Natural killer cell treated with Interleukin-12 subunit alpha and Interleukin-12 subunit beta and Interleukin-15 and Interleukin-18, amount 100 ng/mL, for 72 hours (primary cell): ENCODE results near the gene PTPRT. TPM values are rescaled to one million over a fixed set of nuclear protein-coding genes. Genes with fewer than 3 reads are reported as not detected.
A peak's percentile ranks its signal among the peaks of the same experiment; 100 is the strongest.

ENCODE experiments used
- ATAC-seq, 2 donors: fragments of 150-1000 bp; cut with Tn5 transposase in 1 of 2; sonication (Bioruptor Pico), chemical (Tn5 transposase) in 1 of 2; 2 replicates each; pipeline ENCODE4 v1.10.0; 2021
- DNase-seq: peaks from one replicate; pipeline ENCODE4 v3.0.0; 2022; ENCODE audit warnings: low spot score
- H3K27ac Mint-ChIP-seq, 2 donors: 1 replicate in 1 of 2; 2 replicates in 1 of 2; pipeline ENCODE4 v1.8.0; 2022; ENCODE audit warnings: mixed read lengths in 2 of 2, mild to moderate bottlenecking in 1 of 2, moderate library complexity in 1 of 2
- H3K27me3 Mint-ChIP-seq, 2 donors: 1 replicate in 1 of 2; 2 replicates in 1 of 2; pipeline ENCODE4 v1.8.0; 2022; ENCODE audit warnings: mixed read lengths in 2 of 2
- H3K36me3 Mint-ChIP-seq: one replicate; pipeline ENCODE4 v1.8.0; 2022; ENCODE audit warnings: mixed read lengths
- H3K4me1 Mint-ChIP-seq, 2 donors: 1 replicate in 1 of 2; 2 replicates in 1 of 2; pipeline ENCODE4 v1.8.0; 2022; ENCODE audit warnings: low read depth in 2 of 2, mixed read lengths in 2 of 2, mild to moderate bottlenecking in 1 of 2
- H3K4me3 Mint-ChIP-seq: one replicate; pipeline ENCODE4 v1.8.0; 2022; ENCODE audit warnings: mixed read lengths
- H3K9me3 Mint-ChIP-seq: 2 replicates; pipeline ENCODE4 v1.8.0; 2022; ENCODE audit warnings: mixed read lengths
- total RNA-seq, 2 donors: library from RNA; stranded (reverse); gene quantifications; one replicate each; pipeline ENCODE4 v1.2.3, GENCODE V29; 2022

PTPRT gene
- total RNA-seq, 2 donors from 2014 or later = not detected

DNA sequence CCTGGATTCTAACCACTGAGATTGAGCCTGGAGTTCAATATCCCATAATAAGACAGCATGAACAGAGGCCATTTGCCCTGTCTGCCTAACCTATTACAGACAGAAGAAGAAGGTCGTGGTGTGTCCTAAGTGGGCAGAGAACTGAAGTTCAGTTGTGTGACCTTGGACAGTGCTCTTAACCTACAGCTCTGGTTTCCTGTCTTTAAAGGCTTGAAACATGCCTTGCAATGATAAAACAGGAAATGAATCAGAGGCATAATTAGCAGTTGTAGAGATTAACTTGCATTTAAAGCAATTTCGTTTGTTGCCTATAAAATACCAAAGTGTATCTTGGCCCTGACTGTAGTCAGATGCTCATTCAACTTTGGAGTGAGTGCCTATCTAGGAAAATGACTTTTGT lies 1064.3 kb downstream of the PTPRT start:
- Mint-ChIP-seq H3K9me3 (peaks cover 3% of the 10 kb centered on the region), H3K36me3 (no peaks in the 10 kb centered on the region), H3K4me3 (no peak overlapping the region), H3K4me1 (no peaks in the 10 kb centered on the region), H3K27me3 (no peaks in the 10 kb centered on the region), H3K27ac (no peak overlapping the region)
- ATAC-seq = no peak
- no peak for DNase-seq

DNA sequence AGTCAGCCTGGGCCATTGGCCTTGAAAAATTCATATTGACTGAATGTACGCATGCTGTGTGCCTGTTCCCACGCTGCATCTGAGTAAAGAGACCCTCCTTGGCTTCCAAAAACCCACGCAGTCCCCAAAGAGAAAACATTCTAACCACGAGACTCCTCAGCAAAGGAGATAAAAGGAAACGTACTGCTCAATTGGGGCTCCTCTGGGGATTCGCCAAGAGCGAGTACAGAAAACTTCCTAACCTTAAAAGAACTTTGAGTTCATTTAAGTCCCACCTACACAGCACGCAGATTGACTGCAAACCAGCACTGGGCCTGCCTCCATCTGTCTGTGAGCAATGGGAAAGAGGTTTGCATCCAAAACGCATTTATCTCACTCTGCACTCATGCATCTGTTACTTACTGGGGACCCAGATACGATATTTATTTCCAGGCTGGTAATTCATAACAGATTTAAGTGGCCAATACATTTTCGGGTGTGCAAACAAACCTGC lies 1065.7 kb downstream of the PTPRT start:
- no peaks in the 10 kb centered on the region for H3K36me3 Mint-ChIP-seq

GRCh38 chr20:42118409-42119125 lies 1071.1 kb downstream of the PTPRT start:
- Mint-ChIP-seq H3K4me3 (no peak overlapping the region), H3K9me3 (peaks cover 8% of the 10 kb centered on the region), H3K27me3 (no peaks in the 10 kb centered on the region), H3K27ac (no peak overlapping the region), H3K4me1 (no peaks in the 10 kb centered on the region), H3K36me3 (no peaks in the 10 kb centered on the region)
- no peak for ATAC-seq
- DNase-seq = no peak

More for the DNA sequence above, 1065.7 kb downstream of the PTPRT start:
- no peak overlapping the region for H3K4me3 Mint-ChIP-seq
- H3K4me1 Mint-ChIP-seq = no peaks in the 10 kb centered on the region
- DNase-seq = no peak
- H3K27ac Mint-ChIP-seq = no peak overlapping the region
- H3K9me3 Mint-ChIP-seq = peaks cover 3% of the 10 kb centered on the region
- ATAC-seq = no peak
- no peaks in the 10 kb centered on the region for H3K27me3 Mint-ChIP-seq

DNA sequence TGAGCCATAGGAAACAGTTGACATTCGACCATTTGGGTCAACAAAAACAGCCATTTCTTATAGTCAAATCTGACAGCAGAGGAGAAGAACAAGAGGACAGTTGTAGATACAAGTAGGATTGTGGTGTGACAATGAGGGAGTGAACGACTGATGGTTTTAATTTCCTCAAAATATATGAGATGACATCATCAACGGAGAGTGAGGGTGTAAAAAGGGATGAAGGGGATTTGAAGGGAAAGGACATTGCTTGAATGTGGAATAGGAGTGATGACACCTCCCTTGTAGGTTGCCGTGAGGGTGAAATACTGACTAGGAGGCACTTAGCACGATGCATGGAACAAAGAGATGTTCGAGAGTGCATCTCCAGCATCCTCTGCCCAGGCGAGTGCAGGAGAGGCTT lies 1071.7 kb downstream of the PTPRT start:
- H3K4me1 Mint-ChIP-seq = no peaks in the 10 kb centered on the region
- peaks cover 8% of the 10 kb centered on the region for H3K9me3 Mint-ChIP-seq
- no peaks in the 10 kb centered on the region for H3K27me3 Mint-ChIP-seq
- no peak overlapping the region for H3K4me3 Mint-ChIP-seq
- no peaks in the 10 kb centered on the region for H3K36me3 Mint-ChIP-seq
- no peak for ATAC-seq
- no peak for DNase-seq
- H3K27ac Mint-ChIP-seq = no peak overlapping the region

- peaks cover 8% of the 10 kb centered on the region for H3K9me3 Mint-ChIP-seq
- H3K27me3 Mint-ChIP-seq = no peaks in the 10 kb centered on the region
- no peak for DNase-seq
- no peak overlapping the region for H3K27ac Mint-ChIP-seq
- H3K4me1 Mint-ChIP-seq = no peaks in the 10 kb centered on the region
- no peak overlapping the region for H3K4me3 Mint-ChIP-seq
- ATAC-seq = peak in 1 of 2 donors; percentile 6
- H3K36me3 Mint-ChIP-seq = no peaks in the 10 kb centered on the region
These were observed 1076.5 kb downstream of the PTPRT start for GRCh38 chr20:42113236-42113635.

GRCh38 chr20:42112161-42112560 lies 1077.5 kb downstream of the PTPRT start:
- no peak for DNase-seq
- peak in 1 of 2 donors; percentile 40 for ATAC-seq
- H3K4me3 Mint-ChIP-seq = no peak overlapping the region
- no peaks in the 10 kb centered on the region for H3K4me1 Mint-ChIP-seq
- no peaks in the 10 kb centered on the region for H3K27me3 Mint-ChIP-seq
- no peak overlapping the region for H3K27ac Mint-ChIP-seq
- H3K9me3 Mint-ChIP-seq = peaks cover 4% of the 10 kb centered on the region
- no peaks in the 10 kb centered on the region for H3K36me3 Mint-ChIP-seq

DNA sequence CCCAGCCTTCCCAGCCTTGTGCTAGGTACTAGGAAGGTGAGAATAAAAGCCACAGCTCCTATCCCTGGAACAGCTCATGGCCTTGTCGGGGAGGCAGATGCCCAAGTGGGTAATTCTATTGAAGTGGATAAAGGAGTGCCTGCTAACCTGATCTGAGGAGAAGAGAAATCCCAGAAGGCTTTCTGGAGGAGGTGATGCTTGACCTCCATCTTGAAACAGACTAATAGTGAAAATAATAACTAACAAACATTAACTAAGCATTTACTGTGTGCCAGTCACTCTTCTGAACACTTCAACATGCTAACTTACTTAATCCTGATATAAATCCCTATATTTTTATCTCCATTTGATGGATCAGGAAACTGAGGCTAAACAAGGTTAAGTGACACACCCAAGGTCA lies 1078.4 kb downstream of the PTPRT start:
- no peaks in the 10 kb centered on the region for H3K36me3 Mint-ChIP-seq
- no peaks in the 10 kb centered on the region for H3K27me3 Mint-ChIP-seq
- H3K27ac Mint-ChIP-seq = no peak overlapping the region
- peaks cover 4% of the 10 kb centered on the region for H3K9me3 Mint-ChIP-seq
- no peaks in the 10 kb centered on the region for H3K4me1 Mint-ChIP-seq
- ATAC-seq (no peak), DNase-seq (no peak)
- H3K4me3 Mint-ChIP-seq = no peak overlapping the region

DNA sequence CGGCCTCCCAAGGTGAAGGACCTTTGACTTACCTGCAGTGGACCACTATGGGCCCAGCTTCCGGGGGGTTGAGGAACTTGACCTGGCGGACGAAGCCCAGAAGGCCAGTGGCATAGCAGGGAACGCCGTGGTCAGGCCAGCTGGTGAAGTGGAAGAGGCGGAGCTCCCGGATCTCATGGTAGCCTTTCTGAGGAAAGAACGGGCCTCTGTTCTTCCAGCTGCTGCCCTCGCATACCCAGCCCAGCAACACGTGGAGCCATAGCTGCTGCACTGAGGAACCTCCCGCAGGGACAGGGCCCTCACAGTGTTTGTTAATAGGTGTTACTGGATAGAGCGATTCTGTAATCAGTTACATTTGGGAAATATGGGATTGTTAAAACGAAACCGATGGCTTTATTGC lies 1079.4 kb downstream of the PTPRT start:
- no peaks in the 10 kb centered on the region for H3K27me3 Mint-ChIP-seq
- no peak for ATAC-seq
- H3K36me3 Mint-ChIP-seq = no peaks in the 10 kb centered on the region
- no peaks in the 10 kb centered on the region for H3K4me1 Mint-ChIP-seq
- no peak overlapping the region for H3K4me3 Mint-ChIP-seq
- peaks cover 4% of the 10 kb centered on the region for H3K9me3 Mint-ChIP-seq
- no peak overlapping the region for H3K27ac Mint-ChIP-seq
- no peak for DNase-seq

DNA sequence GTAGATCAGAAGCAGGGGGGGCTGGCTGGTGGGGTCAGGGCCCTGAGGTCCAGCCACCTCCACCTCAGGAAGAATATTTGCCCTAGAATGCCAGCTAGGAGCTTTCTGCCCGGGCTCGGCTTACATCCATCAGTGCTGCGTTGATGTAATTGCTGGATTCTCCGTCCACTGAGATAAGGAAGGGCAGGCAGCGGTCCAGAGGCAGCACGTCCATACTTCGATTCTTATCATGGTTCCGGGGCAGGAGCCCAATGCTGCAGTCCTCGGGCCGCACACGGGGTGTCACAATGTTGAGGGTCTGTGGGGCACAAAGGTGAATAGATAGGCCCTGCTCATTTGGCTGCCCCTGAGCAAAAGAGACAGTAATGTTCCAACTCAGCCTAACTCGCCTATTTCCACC lies 1087.7 kb downstream of the PTPRT start:
- no peaks in the 10 kb centered on the region for H3K36me3 Mint-ChIP-seq
- no peak overlapping the region for H3K4me3 Mint-ChIP-seq

GRCh38 chr20:42100137-42100704 lies 1089.5 kb downstream of the PTPRT start:
- Mint-ChIP-seq H3K36me3 (no peaks in the 10 kb centered on the region), H3K4me3 (no peak overlapping the region), H3K9me3 (no peaks in the 10 kb centered on the region), H3K27me3 (no peaks in the 10 kb centered on the region), H3K4me1 (no peaks in the 10 kb centered on the region), H3K27ac (no peak overlapping the region)
- DNase-seq (no peak), ATAC-seq (no peak)

More for the DNA sequence above, 1087.7 kb downstream of the PTPRT start:
- H3K9me3 Mint-ChIP-seq = no peaks in the 10 kb centered on the region
- H3K27me3 Mint-ChIP-seq = no peaks in the 10 kb centered on the region
- H3K27ac Mint-ChIP-seq = no peak overlapping the region
- no peaks in the 10 kb centered on the region for H3K4me1 Mint-ChIP-seq
- DNase-seq (no peak), ATAC-seq (no peak)

GRCh38 chr20:42099101-42099500 lies 1090.6 kb downstream of the PTPRT start:
- Mint-ChIP-seq H3K4me3 (no peak overlapping the region), H3K4me1 (no peaks in the 10 kb centered on the region), H3K27ac (no peak overlapping the region), H3K36me3 (no peaks in the 10 kb centered on the region), H3K9me3 (no peaks in the 10 kb centered on the region), H3K27me3 (no peaks in the 10 kb centered on the region)
- DNase-seq = no peak
- no peak for ATAC-seq

DNA sequence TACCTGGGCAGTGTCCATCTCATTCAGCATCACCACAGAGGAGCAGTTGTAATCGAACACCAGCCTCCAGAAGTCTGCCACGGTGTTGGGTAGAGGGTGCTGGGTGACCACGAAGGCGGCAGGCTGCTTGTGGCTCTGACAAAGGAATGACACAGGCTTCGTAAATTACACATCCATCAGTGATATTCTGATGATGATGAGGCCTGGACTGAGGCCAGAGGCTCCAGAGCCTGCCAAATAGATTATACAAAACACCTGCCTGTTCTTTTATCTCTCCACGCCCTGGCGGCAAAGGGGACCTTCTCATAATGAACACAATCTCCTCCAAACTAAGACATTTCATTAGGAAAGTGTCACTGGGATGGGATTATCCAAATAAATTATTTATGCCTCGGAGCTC lies 1091.3 kb downstream of the PTPRT start:
- Mint-ChIP-seq H3K36me3 (no peaks in the 10 kb centered on the region), H3K9me3 (no peaks in the 10 kb centered on the region), H3K27me3 (no peaks in the 10 kb centered on the region), H3K4me3 (no peak overlapping the region), H3K27ac (no peak overlapping the region), H3K4me1 (no peaks in the 10 kb centered on the region)
- DNase-seq (no peak), ATAC-seq (no peak)

GRCh38 chr20:42097741-42098140 lies 1092.0 kb downstream of the PTPRT start:
- no peak for DNase-seq
- no peak overlapping the region for H3K27ac Mint-ChIP-seq
- H3K4me3 Mint-ChIP-seq = no peak overlapping the region
- no peaks in the 10 kb centered on the region for H3K9me3 Mint-ChIP-seq
- no peaks in the 10 kb centered on the region for H3K36me3 Mint-ChIP-seq
- H3K4me1 Mint-ChIP-seq = no peaks in the 10 kb centered on the region
- H3K27me3 Mint-ChIP-seq = no peaks in the 10 kb centered on the region
- ATAC-seq = no peak

DNA sequence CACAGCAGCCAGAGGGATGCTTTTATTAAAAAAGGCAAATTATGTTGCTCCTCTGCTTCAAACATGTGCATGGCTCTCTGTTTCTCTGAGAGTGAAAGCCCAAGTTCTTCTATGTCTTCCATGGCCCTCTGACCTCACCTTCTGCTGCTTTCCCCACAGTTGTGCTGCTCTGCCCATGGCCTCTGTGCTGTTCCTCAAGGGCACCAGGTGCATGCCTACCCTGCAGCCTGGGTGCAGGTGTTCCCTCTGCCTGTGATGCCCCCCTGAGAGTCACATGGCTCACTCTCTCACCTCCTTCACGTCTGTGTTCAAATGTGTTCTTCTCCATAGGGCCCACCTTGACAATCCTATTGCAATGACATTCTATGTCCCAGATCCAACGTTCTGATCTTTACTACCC lies 1094.5 kb downstream of the PTPRT start:
- Mint-ChIP-seq H3K4me1 (no peaks in the 10 kb centered on the region), H3K27me3 (peaks cover 0 to 2% of the 10 kb centered on the region in 2 donors), H3K9me3 (no peaks in the 10 kb centered on the region), H3K36me3 (no peaks in the 10 kb centered on the region), H3K4me3 (no peak overlapping the region), H3K27ac (no peak overlapping the region)
- ATAC-seq (no peak), DNase-seq (no peak)
